K562 (cell line): ENCODE data around the gene SLC3A2. TPM values are rescaled to one million over a fixed set of nuclear protein-coding genes. Genes with fewer than 3 reads are reported as not detected.

Experiments
- ARID2 ChIP-seq: fragments of 450-650 bp; IDR thresholded peaks from 2 replicates; pipeline ENCODE4 v1.6.1; 2017; ENCODE audit warnings: antibody characterized with exemption, mild to moderate bottlenecking
- ATF7 ChIP-seq: fragments of 450-650 bp; IDR thresholded peaks from 2 replicates; pipeline ENCODE4 v1.7.1; 2014; ENCODE audit warnings: mild to moderate bottlenecking, moderate library complexity
- ELF4 ChIP-seq: fragments of 450-650 bp; formaldehyde crosslinking; IDR thresholded peaks from 2 replicates; pipeline ENCODE4 v1.4.0; 2022; ENCODE audit warnings: missing genetic modification characterization
- FOS ChIP-seq: IDR thresholded peaks from 3 replicates; pipeline ENCODE4 v1.6.1; 2011; ENCODE audit not compliant: insufficient read length; ENCODE audit errors: extremely low read depth
- NFATC3 ChIP-seq: fragments of 450-650 bp; IDR thresholded peaks from 2 replicates; pipeline ENCODE4 v1.6.1; 2017; ENCODE audit warnings: mild to moderate bottlenecking
- RBM25 ChIP-seq: fragments of 200-400 bp; formaldehyde crosslinking; IDR thresholded peaks from 2 replicates; pipeline ENCODE4 v1.6.1; 2018; ENCODE audit warnings: low read length, low read depth, moderate library complexity; ENCODE audit not compliant: severe bottlenecking
- SAP30 ChIP-seq: fragments of 200-600 bp; sonication (generic); IDR thresholded peaks from 2 replicates; pipeline ENCODE4 v1.6.1; 2012; ENCODE audit warnings: borderline replicate concordance, low read depth, mild to moderate bottlenecking, moderate library complexity, low read length, control low read depth, inconsistent platforms; ENCODE audit not compliant: insufficient read depth, poor library complexity, severe bottlenecking
- SREBF1 ChIP-seq: fragments of 150-350 bp; IDR thresholded peaks from 2 replicates; pipeline ENCODE4 v1.6.1; 2014; ENCODE audit warnings: antibody characterized with exemption, low read depth, low read length, borderline replicate concordance
- TBP ChIP-seq: optimal IDR thresholded peaks from 2 replicates; pipeline ENCODE3; 2011; ENCODE audit warnings: low read depth, low read length, improper control_type of control experiment
- TEAD4 ChIP-seq, 2 experiments: sonication (generic) in 1 of 2; formaldehyde crosslinking in 1 of 2; IDR thresholded peaks; 2 replicates each; pipeline versions ENCODE4 v1.6.1 to v1.8.0; 2012 to 2022; ENCODE audit warnings: borderline replicate concordance in 1 of 2, inconsistent platforms in 1 of 2, low read length in 1 of 2, mild to moderate bottlenecking in 1 of 2, missing genetic modification reagents in 1 of 2
- YY1 ChIP-seq, 3 experiments: IDR thresholded peaks; 2 replicates each; pipeline ENCODE4 v1.6.1; 2011; ENCODE audit warnings: low read length in 2 of 3, mild to moderate bottlenecking in 2 of 3, moderate library complexity in 2 of 3, borderline replicate concordance in 1 of 3, control low read depth in 1 of 3, low read depth in 1 of 3; ENCODE audit not compliant: insufficient read depth in 3 of 3, insufficient replicate concordance in 2 of 3, control insufficient read depth in 1 of 3, insufficient read length in 1 of 3; ENCODE audit errors: extremely low read depth in 1 of 3
- polyA plus RNA-seq, 8 experiments: library from polyadenylated mRNA; depleted of rRNA in 4 of 8; stranded (reverse) in 5 of 8; unstranded in 3 of 8; fragments of >200 nt; fragmentation: Nextera tagmentation in 2 of 8; fragmentation: Illumina TruSeq in 1 of 8; extraction: Ambion mirVana in 2 of 8; extraction: Trizol in 1 of 8; gene quantifications; 2 replicates each; pipeline versions ENCODE4 v1.2.1 to v1.2.3, GENCODE V29; 2011 to 2014; ENCODE audit warnings: inconsistent platforms in 1 of 8, missing spikeins in 1 of 8
- total RNA-seq, 7 experiments: library from RNA; depleted of rRNA in 6 of 7; stranded (reverse); fragments of >200 nt in 6 of 7; fragmentation: Illumina TruSeq in 2 of 7; extraction: Trizol in 2 of 7; gene quantifications; 2 replicates each; pipeline versions ENCODE4 v1.2.1 to v1.2.3, GENCODE V29; 2011 to 2021; ENCODE audit warnings: low replicate concordance in 1 of 7
- TF ChIP-seq, protein P1 (sequence below), 3 experiments: fragments of 200-800 bp in 1 of 3; fragments of 250-450 bp in 1 of 3; fragments of 450-650 bp in 1 of 3; sonication (Bioruptor Pico) in 1 of 3; sonication (Bioruptor generic) in 1 of 3; formaldehyde crosslinking in 1 of 3; IDR thresholded peaks; 2 replicates each; pipeline versions ENCODE4 v1.6.1 to v1.8.0; 2016 to 2022; ENCODE audit warnings: mild to moderate bottlenecking in 2 of 3, missing genetic modification characterization in 2 of 3, missing compliant biosample characterization in 1 of 3, moderate library complexity in 1 of 3
- TF ChIP-seq, protein P2 (sequence below): fragments of 250-450 bp; sonication (Bioruptor Pico); IDR thresholded peaks from 2 replicates; pipeline ENCODE4 v1.8.0; 2022; ENCODE audit warnings: inconsistent platforms, mild to moderate bottlenecking, moderate library complexity, borderline replicate concordance
- TF ChIP-seq, protein P3 (sequence below): sonication (generic); formaldehyde crosslinking; IDR thresholded peaks from 2 replicates; pipeline ENCODE4 v1.8.0; 2023; ENCODE audit warnings: mild to moderate bottlenecking, missing genetic modification reagents
- TF ChIP-seq, protein P4 (sequence below): fragments of 250-450 bp; sonication (Bioruptor Pico); IDR thresholded peaks from 2 replicates; pipeline ENCODE4 v1.8.0; 2021; ENCODE audit warnings: moderate library complexity, mild to moderate bottlenecking, inconsistent platforms
- TF ChIP-seq, protein P5 (sequence below): sonication (generic); formaldehyde crosslinking; IDR thresholded peaks from 2 replicates; pipeline ENCODE4 v1.8.1; 2023; ENCODE audit warnings: mild to moderate bottlenecking, missing genetic modification reagents

The SLC3A2 gene
- total and polyA plus RNA-seq, 9 of the 15 experiments (the other 6 are each of a cell fraction or from before 2014, with no cell fraction given): 20.0 to 296 (median 214) TPM

DNA sequence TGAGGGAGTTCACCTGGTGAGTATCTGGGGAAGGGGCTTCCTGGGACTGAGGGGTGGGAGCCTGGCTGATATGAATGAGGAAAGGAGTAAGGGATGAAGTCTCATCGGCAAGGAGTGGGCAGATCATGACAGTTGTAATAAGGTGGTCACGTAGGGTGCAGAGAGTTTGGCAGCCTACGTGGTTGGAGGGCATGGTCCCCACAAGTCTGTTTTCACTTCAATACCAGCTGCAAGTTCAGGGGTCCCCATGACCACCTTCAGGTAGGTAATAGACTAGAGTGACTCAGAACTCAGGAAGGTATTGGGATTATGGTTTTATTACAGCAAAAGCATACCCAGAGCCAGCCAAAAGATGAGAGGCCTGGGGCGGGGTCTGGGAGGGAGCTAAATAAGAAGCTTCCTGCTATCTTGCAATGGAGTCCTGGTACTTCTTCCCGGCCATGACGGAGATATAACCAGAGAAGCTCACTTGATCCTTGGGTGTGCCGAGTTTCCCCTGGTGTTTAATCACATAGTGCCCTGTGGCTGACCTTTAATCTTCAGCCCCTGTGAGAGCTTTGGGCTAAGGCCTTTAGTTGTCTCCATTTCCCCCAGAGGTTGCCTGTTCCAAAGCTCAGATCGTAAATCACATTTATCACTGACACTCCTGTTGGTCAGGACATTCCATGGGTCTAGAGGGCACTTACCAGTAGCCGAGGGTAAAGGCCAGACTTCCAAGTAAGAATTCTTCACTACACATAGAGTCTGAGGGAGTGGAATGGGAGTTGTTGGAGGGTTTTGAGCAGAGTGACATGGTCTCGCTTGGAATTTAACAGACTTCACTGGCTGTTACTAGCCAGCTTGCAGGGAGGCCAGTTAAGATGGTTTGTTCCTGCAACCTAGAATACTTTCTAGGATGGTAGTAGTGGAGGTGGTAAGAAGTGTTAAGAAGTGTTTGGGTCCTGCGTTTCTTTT lies 9.1 kb downstream of the SLC3A2 start (continued):
- TF ChIP-seq, protein P1, sequence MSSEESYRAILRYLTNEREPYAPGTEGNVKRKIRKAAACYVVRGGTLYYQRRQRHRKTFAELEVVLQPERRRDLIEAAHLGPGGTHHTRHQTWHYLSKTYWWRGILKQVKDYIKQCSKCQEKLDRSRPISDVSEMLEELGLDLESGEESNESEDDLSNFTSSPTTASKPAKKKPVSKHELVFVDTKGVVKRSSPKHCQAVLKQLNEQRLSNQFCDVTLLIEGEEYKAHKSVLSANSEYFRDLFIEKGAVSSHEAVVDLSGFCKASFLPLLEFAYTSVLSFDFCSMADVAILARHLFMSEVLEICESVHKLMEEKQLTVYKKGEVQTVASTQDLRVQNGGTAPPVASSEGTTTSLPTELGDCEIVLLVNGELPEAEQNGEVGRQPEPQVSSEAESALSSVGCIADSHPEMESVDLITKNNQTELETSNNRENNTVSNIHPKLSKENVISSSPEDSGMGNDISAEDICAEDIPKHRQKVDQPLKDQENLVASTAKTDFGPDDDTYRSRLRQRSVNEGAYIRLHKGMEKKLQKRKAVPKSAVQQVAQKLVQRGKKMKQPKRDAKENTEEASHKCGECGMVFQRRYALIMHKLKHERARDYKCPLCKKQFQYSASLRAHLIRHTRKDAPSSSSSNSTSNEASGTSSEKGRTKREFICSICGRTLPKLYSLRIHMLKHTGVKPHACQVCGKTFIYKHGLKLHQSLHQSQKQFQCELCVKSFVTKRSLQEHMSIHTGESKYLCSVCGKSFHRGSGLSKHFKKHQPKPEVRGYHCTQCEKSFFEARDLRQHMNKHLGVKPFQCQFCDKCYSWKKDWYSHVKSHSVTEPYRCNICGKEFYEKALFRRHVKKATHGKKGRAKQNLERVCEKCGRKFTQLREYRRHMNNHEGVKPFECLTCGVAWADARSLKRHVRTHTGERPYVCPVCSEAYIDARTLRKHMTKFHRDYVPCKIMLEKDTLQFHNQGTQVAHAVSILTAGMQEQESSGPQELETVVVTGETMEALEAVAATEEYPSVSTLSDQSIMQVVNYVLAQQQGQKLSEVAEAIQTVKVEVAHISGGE (CRISPR knock-in tag; IDR thresholded peaks at IDR 0.05): 0 out of 6 replicates have a peak, but pooled peaks of 1 of the 3 experiments have one; percentile 30
- TF ChIP-seq FOS (no peak), TEAD4 (IDR thresholded peaks at IDR 0.05; ENCODE audit: low read length) (peak; percentile 91), TEAD4 (CRISPR knock-in tag; IDR thresholded peaks at IDR 0.05; ENCODE audit: borderline replicate concordance) (no peak; the same call in 1 of the 2 replicates), SAP30 (no peak), ARID2 (no peak), YY1 (IDR thresholded peaks at IDR 0.05; ENCODE audit: borderline replicate concordance in 1 of 3, control insufficient read depth in 1 of 3, extremely low read depth in 1 of 3, insufficient read depth in 3 of 3, insufficient read length in 1 of 3, insufficient replicate concordance in 2 of 3, low read depth in 1 of 3, low read length in 2 of 3) (peak in 1 of 3 experiments; percentile 77), ATF7 (peak; percentile 72), ELF4 (CRISPR knock-in tag) (peak; percentile 96), SREBF1 (no peak), NFATC3 (peak; percentile 75), RBM25 (no peak), TBP (no peak)
- TF ChIP-seq, protein P2, sequence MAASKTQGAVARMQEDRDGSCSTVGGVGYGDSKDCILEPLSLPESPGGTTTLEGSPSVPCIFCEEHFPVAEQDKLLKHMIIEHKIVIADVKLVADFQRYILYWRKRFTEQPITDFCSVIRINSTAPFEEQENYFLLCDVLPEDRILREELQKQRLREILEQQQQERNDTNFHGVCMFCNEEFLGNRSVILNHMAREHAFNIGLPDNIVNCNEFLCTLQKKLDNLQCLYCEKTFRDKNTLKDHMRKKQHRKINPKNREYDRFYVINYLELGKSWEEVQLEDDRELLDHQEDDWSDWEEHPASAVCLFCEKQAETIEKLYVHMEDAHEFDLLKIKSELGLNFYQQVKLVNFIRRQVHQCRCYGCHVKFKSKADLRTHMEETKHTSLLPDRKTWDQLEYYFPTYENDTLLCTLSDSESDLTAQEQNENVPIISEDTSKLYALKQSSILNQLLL (CRISPR knock-in tag): no peak
- TF ChIP-seq, protein P3, sequence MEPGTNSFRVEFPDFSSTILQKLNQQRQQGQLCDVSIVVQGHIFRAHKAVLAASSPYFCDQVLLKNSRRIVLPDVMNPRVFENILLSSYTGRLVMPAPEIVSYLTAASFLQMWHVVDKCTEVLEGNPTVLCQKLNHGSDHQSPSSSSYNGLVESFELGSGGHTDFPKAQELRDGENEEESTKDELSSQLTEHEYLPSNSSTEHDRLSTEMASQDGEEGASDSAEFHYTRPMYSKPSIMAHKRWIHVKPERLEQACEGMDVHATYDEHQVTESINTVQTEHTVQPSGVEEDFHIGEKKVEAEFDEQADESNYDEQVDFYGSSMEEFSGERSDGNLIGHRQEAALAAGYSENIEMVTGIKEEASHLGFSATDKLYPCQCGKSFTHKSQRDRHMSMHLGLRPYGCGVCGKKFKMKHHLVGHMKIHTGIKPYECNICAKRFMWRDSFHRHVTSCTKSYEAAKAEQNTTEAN: no peak
- TF ChIP-seq, protein P4, sequence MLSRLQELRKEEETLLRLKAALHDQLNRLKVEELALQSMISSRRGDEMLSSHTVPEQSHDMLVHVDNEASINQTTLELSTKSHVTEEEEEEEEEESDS (CRISPR knock-in tag): no peak
- TF ChIP-seq, protein P5, sequence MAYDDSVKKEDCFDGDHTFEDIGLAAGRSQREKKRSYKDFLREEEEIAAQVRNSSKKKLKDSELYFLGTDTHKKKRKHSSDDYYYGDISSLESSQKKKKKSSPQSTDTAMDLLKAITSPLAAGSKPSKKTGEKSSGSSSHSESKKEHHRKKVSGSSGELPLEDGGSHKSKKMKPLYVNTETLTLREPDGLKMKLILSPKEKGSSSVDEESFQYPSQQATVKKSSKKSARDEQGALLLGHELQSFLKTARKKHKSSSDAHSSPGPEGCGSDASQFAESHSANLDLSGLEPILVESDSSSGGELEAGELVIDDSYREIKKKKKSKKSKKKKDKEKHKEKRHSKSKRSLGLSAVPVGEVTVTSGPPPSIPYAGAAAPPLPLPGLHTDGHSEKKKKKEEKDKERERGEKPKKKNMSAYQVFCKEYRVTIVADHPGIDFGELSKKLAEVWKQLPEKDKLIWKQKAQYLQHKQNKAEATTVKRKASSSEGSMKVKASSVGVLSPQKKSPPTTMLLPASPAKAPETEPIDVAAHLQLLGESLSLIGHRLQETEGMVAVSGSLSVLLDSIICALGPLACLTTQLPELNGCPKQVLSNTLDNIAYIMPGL (CRISPR knock-in tag): no peak
